SIG-M5 treated with dmso at 0.1 percent for 504 hours (cell line): ENCODE results near the gene KCNQ1.

Source experiments
- DNase-seq: peaks from one replicate; lab custom pipeline; 2025; ENCODE audit not compliant: unreplicated experiment; lab: John Stamatoyannopoulos, UW

The KCNQ1 gene

GRCh38 chr11:2410616-2411015 is 34.2 kb upstream of the KCNQ1 start:
- no peak for DNase-seq

- no peak for DNase-seq
These were observed 33.1 kb upstream of the KCNQ1 start for GRCh38 chr11:2411446-2412305.

- no peak for DNase-seq
These were observed 32.5 kb upstream of the KCNQ1 start for GRCh38 chr11:2412323-2412722.

GRCh38 chr11:2413742-2414579 is 30.8 kb upstream of the KCNQ1 start:
- DNase-seq = no peak

- no peak for DNase-seq
These were observed 30.2 kb upstream of the KCNQ1 start for GRCh38 chr11:2414616-2415015.

- no peak for DNase-seq
These were observed 29.6 kb upstream of the KCNQ1 start for GRCh38 chr11:2415171-2415570.

- no peak for DNase-seq
These were observed 29.0 kb upstream of the KCNQ1 start for GRCh38 chr11:2415601-2416380.

- no peak for DNase-seq
These were observed 28.0 kb upstream of the KCNQ1 start for GRCh38 chr11:2416765-2417164.

- no peak for DNase-seq
These were observed 26.7 kb upstream of the KCNQ1 start for GRCh38 chr11:2417856-2418692.

GRCh38 chr11:2418693-2419360 is 26.0 kb upstream of the KCNQ1 start:
- no peak for DNase-seq

- DNase-seq = peak; percentile 44
These were observed 24.9 kb upstream of the KCNQ1 start for GRCh38 chr11:2419638-2420501.

- peak; percentile 55 for DNase-seq
These were observed 24.1 kb upstream of the KCNQ1 start for GRCh38 chr11:2420502-2421225.

GRCh38 chr11:2421226-2421994 is 23.4 kb upstream of the KCNQ1 start:
- DNase-seq = no peak

GRCh38 chr11:2421996-2422395 is 22.8 kb upstream of the KCNQ1 start:
- DNase-seq = no peak

- DNase-seq = no peak
These were observed 22.2 kb upstream of the KCNQ1 start for GRCh38 chr11:2422461-2423156.

GRCh38 chr11:2423157-2424025 is 21.4 kb upstream of the KCNQ1 start:
- no peak for DNase-seq
